Breast epithelium (tissue), 4 donors: ENCODE results near the gene SAFB2. TPM values are rescaled to one million over a fixed set of nuclear protein-coding genes. Genes with fewer than 3 reads are reported as not detected.

Experiments
- DNase-seq, 2 donors: peaks; one replicate each; pipeline ENCODE4 v3.0.0-alpha.2; 2019; ENCODE audit warnings: low spot score in 2 of 2
- H3K27ac ChIP-seq, 2 donors: fragments of 200-600 bp; sonication (generic) in 1 of 2; one replicate each; pipeline ENCODE4 v1.5.1; 2016 to 2019; ENCODE audit warnings: mild to moderate bottlenecking in 1 of 2
- H3K27me3 ChIP-seq, 2 donors: fragments of 200-600 bp; sonication (generic) in 1 of 2; one replicate each; pipeline versions ENCODE4 v1.5.1 to v1.6.0; 2017 to 2019; ENCODE audit warnings: control low read depth in 1 of 2, mild to moderate bottlenecking in 1 of 2
- H3K36me3 ChIP-seq: fragments of 200-600 bp; one replicate; pipeline ENCODE4 v1.5.1; 2019
- H3K4me1 ChIP-seq, 2 donors: fragments of 200-600 bp; sonication (generic); one replicate each; pipeline ENCODE4 v1.5.1; 2016 to 2019; ENCODE audit warnings: control low read depth in 1 of 2
- H3K4me3 ChIP-seq, 3 donors: fragments of 200-600 bp; sonication (generic); 1 replicate in 2 of 3; 2 replicates in 1 of 3; pipeline ENCODE4 v1.5.1; 2016 to 2019; ENCODE audit warnings: mild to moderate bottlenecking in 3 of 3, moderate library complexity in 2 of 3
- H3K9me3 ChIP-seq, 2 donors: fragments of 200-600 bp; sonication (generic) in 1 of 2; one replicate each; pipeline ENCODE4 v1.5.1; 2016 to 2019; ENCODE audit warnings: control low read depth in 1 of 2
- POLR2A ChIP-seq: fragments of 450-650 bp; IDR thresholded peaks from one replicate; pipeline ENCODE4 v1.6.1; 2016; ENCODE audit warnings: antibody characterized with exemption, mild to moderate bottlenecking, moderate library complexity
- POLR2AphosphoS5 ChIP-seq, 3 donors: sonication (generic); formaldehyde crosslinking; IDR thresholded peaks; one replicate each; pipeline ENCODE4 v1.6.1; 2017; ENCODE audit warnings: antibody characterized with exemption in 3 of 3
- intact Hi-C: fragments of 100-400 bp; cut with DNase I; formaldehyde crosslinking; loops from one replicate; pipeline ENCODE4 v1.15.1; 2023; ENCODE audit warnings: low total_unique reads
- total RNA-seq, 3 donors: library from RNA; depleted of rRNA; stranded (reverse); fragments of >200 nt; gene quantifications; one replicate each; pipeline ENCODE4 v1.1.0, GENCODE V29; 2016
- TF ChIP-seq, protein P1 (sequence below), 3 donors: fragments of 450-650 bp; IDR thresholded peaks; one replicate each; pipeline ENCODE4 v1.5.1; 2016 to 2017; ENCODE audit warnings: antibody characterized with exemption in 3 of 3, mild to moderate bottlenecking in 3 of 3, moderate library complexity in 3 of 3

The SAFB2 gene
- total RNA-seq, 3 donors from 2014 or later, result 46.4 to 68.8 (median 62.1) TPM

DNA sequence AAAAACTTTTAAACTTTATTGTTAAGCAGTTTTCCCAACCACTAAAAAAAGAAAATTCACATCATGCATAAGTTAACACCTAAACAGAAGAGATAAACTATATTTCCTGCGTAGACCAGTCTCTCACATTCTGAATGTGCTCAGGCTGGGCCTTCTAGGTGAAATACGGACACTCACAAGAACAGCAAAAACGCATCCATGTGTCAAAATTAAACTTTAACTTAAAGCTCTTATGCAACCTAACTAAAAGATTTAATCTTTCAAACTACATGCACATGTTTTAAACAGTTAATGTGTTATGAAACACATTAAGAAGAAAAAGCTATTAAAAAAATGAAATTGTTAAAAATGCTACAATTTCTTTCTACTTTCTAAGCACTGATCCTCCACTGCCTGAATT, 2.6 kb downstream of the SAFB2 start:
- Histone ChIP-seq H3K27ac (no peak overlapping the region), H3K27me3 (no peaks in the 10 kb centered on the region), H3K4me1 (peaks cover 0 to 15% of the 10 kb centered on the region in 2 donors), H3K9me3 (no peaks in the 10 kb centered on the region), H3K4me3 (peak overlapping the region in 1 of 3 donors; percentile 88), H3K36me3 (peaks cover 8% of the 10 kb centered on the region)
- intact Hi-C loops, result loop anchor here (2.0 kb wide), 1 partner anchor 77 kb away; no protein-coding TSS in a partner anchor
- no peak for DNase-seq
- TF ChIP-seq POLR2A (no peak), POLR2AphosphoS5 (IDR thresholded peaks at IDR 0.05) (no peak)
- TF ChIP-seq, protein P1, sequence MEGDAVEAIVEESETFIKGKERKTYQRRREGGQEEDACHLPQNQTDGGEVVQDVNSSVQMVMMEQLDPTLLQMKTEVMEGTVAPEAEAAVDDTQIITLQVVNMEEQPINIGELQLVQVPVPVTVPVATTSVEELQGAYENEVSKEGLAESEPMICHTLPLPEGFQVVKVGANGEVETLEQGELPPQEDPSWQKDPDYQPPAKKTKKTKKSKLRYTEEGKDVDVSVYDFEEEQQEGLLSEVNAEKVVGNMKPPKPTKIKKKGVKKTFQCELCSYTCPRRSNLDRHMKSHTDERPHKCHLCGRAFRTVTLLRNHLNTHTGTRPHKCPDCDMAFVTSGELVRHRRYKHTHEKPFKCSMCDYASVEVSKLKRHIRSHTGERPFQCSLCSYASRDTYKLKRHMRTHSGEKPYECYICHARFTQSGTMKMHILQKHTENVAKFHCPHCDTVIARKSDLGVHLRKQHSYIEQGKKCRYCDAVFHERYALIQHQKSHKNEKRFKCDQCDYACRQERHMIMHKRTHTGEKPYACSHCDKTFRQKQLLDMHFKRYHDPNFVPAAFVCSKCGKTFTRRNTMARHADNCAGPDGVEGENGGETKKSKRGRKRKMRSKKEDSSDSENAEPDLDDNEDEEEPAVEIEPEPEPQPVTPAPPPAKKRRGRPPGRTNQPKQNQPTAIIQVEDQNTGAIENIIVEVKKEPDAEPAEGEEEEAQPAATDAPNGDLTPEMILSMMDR (IDR thresholded peaks at IDR 0.05), result no peak

DNA sequence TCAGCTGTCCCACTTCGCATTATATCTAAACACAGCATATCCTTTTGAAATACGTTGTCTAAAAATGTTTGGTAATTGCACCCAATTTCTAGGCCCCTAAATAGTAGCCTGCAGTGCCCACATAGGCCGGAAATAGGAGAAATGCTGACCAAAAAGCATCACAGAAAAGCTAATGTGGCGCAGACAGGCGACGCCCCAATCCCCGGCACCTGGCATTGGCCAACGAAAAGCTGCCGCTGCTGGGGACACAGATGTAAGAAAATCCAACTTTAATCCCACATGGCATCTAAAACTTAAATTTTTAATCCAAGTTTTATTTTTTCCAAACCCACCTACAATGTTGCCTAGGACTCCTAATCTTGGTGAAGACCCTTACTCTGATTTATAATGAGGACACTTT, 4.0 kb downstream of the SAFB2 start:
- Histone ChIP-seq H3K4me3 (no peak overlapping the region), H3K36me3 (peaks cover 8% of the 10 kb centered on the region), H3K4me1 (peaks cover 0 to 8% of the 10 kb centered on the region in 2 donors), H3K27me3 (no peaks in the 10 kb centered on the region), H3K9me3 (no peaks in the 10 kb centered on the region), H3K27ac (no peak overlapping the region)
- intact Hi-C loops, result loop anchor here (2.0 kb wide), 1 partner anchor 78 kb away; no protein-coding TSS in a partner anchor
- TF ChIP-seq, protein P1 (IDR thresholded peaks at IDR 0.05), result no peak
- TF ChIP-seq POLR2A, result no peak
- no peak for TF ChIP-seq POLR2AphosphoS5 (IDR thresholded peaks at IDR 0.05)
- no peak for DNase-seq

DNA sequence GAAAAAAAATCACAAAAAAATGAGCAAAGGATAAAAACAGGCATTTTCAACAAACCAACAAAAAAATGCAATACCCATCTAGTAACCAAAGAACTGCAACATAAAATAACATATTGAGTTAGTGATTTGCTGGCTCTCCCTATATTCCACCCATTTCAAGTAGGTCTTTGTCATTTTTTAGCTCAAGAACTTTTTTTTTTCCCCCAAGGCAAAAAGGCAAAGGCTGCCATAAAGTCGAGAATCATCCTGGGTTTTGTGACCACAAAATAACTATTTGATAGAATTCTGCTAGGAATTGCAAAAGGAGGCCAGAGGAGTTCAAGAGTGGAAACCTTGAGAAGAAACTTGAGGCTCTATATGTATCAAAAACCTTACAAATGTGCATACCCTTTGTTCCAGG, 5.5 kb downstream of the SAFB2 start:
- no peaks in the 10 kb centered on the region for H3K9me3 ChIP-seq
- intact Hi-C loops, result no loop called here
- no peak overlapping the region for H3K27ac ChIP-seq
- peaks cover 0 to 8% of the 10 kb centered on the region in 2 donors for H3K4me1 ChIP-seq
- no peaks in the 10 kb centered on the region for H3K27me3 ChIP-seq
- peaks cover 8% of the 10 kb centered on the region for H3K36me3 ChIP-seq
- TF ChIP-seq, protein P1 (IDR thresholded peaks at IDR 0.05), result no peak
- TF ChIP-seq POLR2AphosphoS5 (IDR thresholded peaks at IDR 0.05) (no peak), POLR2A (no peak)
- no peak overlapping the region for H3K4me3 ChIP-seq
- no peak for DNase-seq

DNA sequence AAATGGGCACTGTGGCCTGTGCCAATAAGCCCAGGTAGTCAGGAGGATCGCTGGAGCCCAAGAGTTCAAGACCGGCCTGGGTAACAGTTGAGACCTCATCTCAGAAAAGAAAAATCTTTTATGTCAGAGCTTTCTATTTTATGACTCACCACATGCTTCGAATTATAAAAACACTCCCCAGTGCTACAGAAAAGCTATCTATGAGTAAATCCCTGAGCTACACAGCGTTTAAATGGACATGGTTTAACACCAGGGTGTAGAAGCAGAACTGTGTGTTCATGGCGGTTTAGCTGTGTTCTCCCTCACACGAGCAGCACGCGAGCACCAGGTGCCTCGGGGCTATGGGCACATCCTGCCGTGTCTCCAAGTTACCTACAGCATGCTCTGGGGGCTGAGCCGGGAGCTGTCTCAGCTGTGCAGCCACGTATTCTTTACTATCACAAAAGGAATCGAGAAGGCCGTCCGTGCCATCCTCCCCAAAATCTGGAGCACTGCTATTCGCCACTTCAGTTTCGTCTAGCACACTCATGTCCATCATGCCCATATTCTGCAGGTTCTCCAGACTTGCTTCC, 6.7 kb downstream of the SAFB2 start:
- intact Hi-C loops, result no loop called here
- peaks cover 8% of the 10 kb centered on the region for H3K36me3 ChIP-seq
- H3K4me1 ChIP-seq, result peaks cover 0 to 5% of the 10 kb centered on the region in 2 donors
- TF ChIP-seq, protein P1 (IDR thresholded peaks at IDR 0.05), result no peak
- TF ChIP-seq POLR2AphosphoS5 (IDR thresholded peaks at IDR 0.05) (no peak), POLR2A (no peak)
- H3K9me3 ChIP-seq, result no peaks in the 10 kb centered on the region
- no peak for DNase-seq
- H3K27me3 ChIP-seq, result no peaks in the 10 kb centered on the region
- H3K27ac ChIP-seq, result no peak overlapping the region
- no peak overlapping the region for H3K4me3 ChIP-seq

DNA sequence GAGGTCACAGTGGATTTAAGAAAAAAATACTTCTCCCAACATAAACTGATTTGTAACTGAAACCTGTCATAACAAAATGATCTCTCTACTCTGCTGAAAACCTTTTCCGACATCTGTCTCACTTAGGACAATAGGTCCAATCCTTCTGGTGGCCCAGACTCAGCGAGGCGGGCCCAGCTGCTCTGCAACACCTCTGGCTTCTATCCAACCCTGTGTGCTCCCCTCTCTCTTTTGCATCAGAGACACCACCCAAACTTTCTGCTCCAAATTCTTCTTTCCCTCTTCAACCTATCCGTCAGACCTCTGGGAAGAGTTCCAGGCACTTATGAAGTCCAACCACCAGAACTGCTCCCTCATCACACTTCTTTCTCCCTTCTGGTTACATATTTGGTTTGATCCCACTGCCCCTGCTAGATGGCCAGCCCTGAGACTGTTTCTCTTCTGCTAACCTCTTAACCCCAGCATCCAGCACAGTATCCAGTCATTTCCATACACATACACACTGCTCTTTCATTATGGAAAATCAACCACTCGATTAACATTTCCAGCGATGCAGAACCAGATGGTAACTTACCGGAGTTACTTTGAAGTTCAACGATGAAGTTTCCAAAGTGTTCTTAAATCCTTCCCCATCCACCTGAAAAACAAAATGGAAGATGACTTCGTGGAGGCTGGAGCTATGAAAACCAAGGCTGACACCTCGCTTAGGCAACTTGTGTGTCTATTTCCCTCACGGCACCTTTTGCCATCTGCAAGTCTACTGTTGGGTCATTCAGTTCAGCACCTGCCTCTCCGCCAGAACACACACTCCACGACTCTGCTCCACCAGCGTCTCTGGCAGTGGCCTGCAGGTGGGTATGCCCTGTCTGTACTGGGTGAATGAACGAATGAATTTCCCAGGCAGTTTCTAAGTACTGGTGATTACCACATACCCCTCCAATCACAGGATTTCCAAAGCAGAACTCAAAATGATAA, 9.4 kb downstream of the SAFB2 start:
- peaks cover 16% of the 10 kb centered on the region for H3K36me3 ChIP-seq
- TF ChIP-seq, protein P1 (IDR thresholded peaks at IDR 0.05), result no peak
- intact Hi-C loops, result no loop called here
- H3K4me1 ChIP-seq, result no peaks in the 10 kb centered on the region
- no peak for DNase-seq
- no peaks in the 10 kb centered on the region for H3K27me3 ChIP-seq
- no peaks in the 10 kb centered on the region for H3K9me3 ChIP-seq
- no peak overlapping the region for H3K27ac ChIP-seq
- H3K4me3 ChIP-seq, result no peak overlapping the region
